ENCODE measurements around the gene COASY. TPM values are rescaled to one million over a fixed set of nuclear protein-coding genes. Genes with fewer than 3 reads are reported as not detected.
"Not testable (repeated sequence)": the region's sequence is repeated elsewhere in the genome, so short reads cannot be mapped to it uniquely, and the experiment has no call there.

Gene COASY
- total RNA-seq, 1 experiment from 2014 or later = 71.5 TPM

- BruUV-seq (replicated peaks) = no TSS peak
- ChIA-PET CTCF (no interaction called here), POLR2A (ENCODE audit: low non-redundant PET) (no interaction called here)
- Histone ChIP-seq H3K4me1 (ENCODE audit: insufficient read depth, low read length, poor library complexity, severe bottlenecking) (no peaks in the 10 kb centered on the region), H3K36me3 (ENCODE audit: insufficient read depth, low read length, poor library complexity, severe bottlenecking) (no peaks in the 10 kb centered on the region), H3K27me3 (replicated peaks; ENCODE audit: insufficient read depth, low read depth, low read length, poor library complexity) (no peaks in the 10 kb centered on the region), H3K9me3 (ENCODE audit: low read depth, low read length, poor library complexity, severe bottlenecking) (no peaks in the 10 kb centered on the region), H3K27ac (ENCODE audit: low read depth, low read length, poor library complexity, severe bottlenecking) (no peak overlapping the region), H3K4me3 (ENCODE audit: low read depth, low read length, poor library complexity, severe bottlenecking) (peak overlapping the region; percentile 47)
- intact Hi-C loops (cut with micrococcal nuclease; ENCODE audit: unreplicated experiment) = no loop called here
- no peak for DNase-seq (ENCODE audit: low spot score)
- no peak for TF ChIP-seq EZH2 (IDR thresholded peaks at IDR 0.05; ENCODE audit: borderline replicate concordance, low read depth, low read length, poor library complexity, severe bottlenecking)
- TF ChIP-seq CTCF (conservative IDR thresholded peaks at IDR 0.05; ENCODE audit: low read depth, low read length) = no peak
Measured at GRCh38 chr17:42548993-42549755, 12.8 kb upstream of the COASY start.

- H3K27ac ChIP-seq (ENCODE audit: low read depth, low read length, poor library complexity, severe bottlenecking); H3K27me3 ChIP-seq (replicated peaks; ENCODE audit: insufficient read depth, low read depth, low read length, poor library complexity); CTCF ChIA-PET; BruUV-seq (replicated peaks); H3K4me1 ChIP-seq (ENCODE audit: insufficient read depth, low read length, poor library complexity, severe bottlenecking); H3K36me3 ChIP-seq (ENCODE audit: insufficient read depth, low read length, poor library complexity, severe bottlenecking); POLR2A ChIA-PET (ENCODE audit: low non-redundant PET); DNase-seq (ENCODE audit: low spot score); H3K9me3 ChIP-seq (ENCODE audit: low read depth, low read length, poor library complexity, severe bottlenecking); intact Hi-C loops (cut with micrococcal nuclease; ENCODE audit: unreplicated experiment): not testable (repeated sequence)
- peak within 1 kb of the TSS; percentile 64 for H3K4me3 ChIP-seq (ENCODE audit: low read depth, low read length, poor library complexity, severe bottlenecking)
Measured at GRCh38 chr17:42552736-42553135, 9.2 kb upstream of the COASY start, which contains the start of gene HSD17B1. TSS of gene HSD17B1 (plus strand) at chr17:42552923. CDS start at chr17:42552934, 11 bp downstream.

GRCh38 chr17:42553161-42553818 is 8.7 kb upstream of the COASY start:
- Histone ChIP-seq H3K27me3 (replicated peaks; ENCODE audit: insufficient read depth, low read depth, low read length, poor library complexity) (no peaks in the 10 kb centered on the region), H3K36me3 (ENCODE audit: insufficient read depth, low read length, poor library complexity, severe bottlenecking) (no peaks in the 10 kb centered on the region), H3K4me1 (ENCODE audit: insufficient read depth, low read length, poor library complexity, severe bottlenecking) (no peaks in the 10 kb centered on the region), H3K27ac (ENCODE audit: low read depth, low read length, poor library complexity, severe bottlenecking) (no peak overlapping the region), H3K4me3 (ENCODE audit: low read depth, low read length, poor library complexity, severe bottlenecking) (peak overlapping the region; percentile 64), H3K9me3 (ENCODE audit: low read depth, low read length, poor library complexity, severe bottlenecking) (no peaks in the 10 kb centered on the region)
- no TSS peak for BruUV-seq (replicated peaks)
- TF ChIP-seq CTCF (conservative IDR thresholded peaks at IDR 0.05; ENCODE audit: low read depth, low read length) = no peak
- TF ChIP-seq EZH2 (IDR thresholded peaks at IDR 0.05; ENCODE audit: borderline replicate concordance, low read depth, low read length, poor library complexity, severe bottlenecking) = no peak
- ChIA-PET POLR2A (ENCODE audit: low non-redundant PET) (no interaction called here), CTCF (no interaction called here)
- intact Hi-C loops (cut with micrococcal nuclease; ENCODE audit: unreplicated experiment) = no loop called here
- no peak for DNase-seq (ENCODE audit: low spot score)
